Neural crest cell (in vitro differentiated cells): Measurements from ENCODE around the gene EVI2A. TPM values are rescaled to one million over a fixed set of nuclear protein-coding genes. Genes with fewer than 3 reads are reported as not detected.

ENCODE experiments used
- DNase-seq: peaks from one replicate; pipeline ENCODE4 v3.0.0; 2021; ENCODE audit warnings: low read depth, mixed read lengths, low spot score
- H3K27ac Mint-ChIP-seq: one replicate; pipeline ENCODE4 v1.8.0; 2021; ENCODE audit warnings: mild to moderate bottlenecking, mixed read lengths; ENCODE audit not compliant: unreplicated experiment
- H3K27me3 Mint-ChIP-seq: 2 replicates; pipeline ENCODE4 v1.8.0; 2021; ENCODE audit warnings: low read depth, mild to moderate bottlenecking, mixed read lengths
- H3K36me3 Mint-ChIP-seq: 2 replicates; pipeline ENCODE4 v1.8.0; 2021; ENCODE audit warnings: low read depth, mild to moderate bottlenecking, mixed read lengths
- H3K4me1 Mint-ChIP-seq: 2 replicates; pipeline ENCODE4 v1.8.0; 2021; ENCODE audit warnings: mixed read lengths
- H3K4me3 Mint-ChIP-seq: one replicate; pipeline ENCODE4 v1.8.0; 2021; ENCODE audit warnings: mild to moderate bottlenecking, mixed read lengths
- H3K9me3 Mint-ChIP-seq: 2 replicates; pipeline ENCODE4 v1.8.0; 2021; ENCODE audit warnings: mixed read lengths
- CTCF ChIP-seq: fragments of 200-600 bp; sonication (generic); conservative IDR thresholded peaks from 2 replicates; pipeline ENCODE4 v1.5.0; 2021; ENCODE audit warnings: antibody characterized with exemption, mild to moderate bottlenecking
- total RNA-seq: library from RNA; stranded (reverse); gene quantifications from 2 replicates; pipeline ENCODE4 v1.2.1, GENCODE V29; 2021

EVI2A gene
- total RNA-seq, 1 donor from 2014 or later = not detected

- no peak overlapping the region for H3K4me3 Mint-ChIP-seq
- peaks cover 2% of the 10 kb centered on the region for H3K36me3 Mint-ChIP-seq
- TF ChIP-seq CTCF = no peak
- H3K4me1 Mint-ChIP-seq = no peaks in the 10 kb centered on the region
- no peaks in the 10 kb centered on the region for H3K9me3 Mint-ChIP-seq
- H3K27ac Mint-ChIP-seq = no peak overlapping the region
- DNase-seq = no peak
- H3K27me3 Mint-ChIP-seq = no peaks in the 10 kb centered on the region
These were observed 6.7 kb upstream of the EVI2A start for GRCh38 chr17:31328160-31328535.

- Mint-ChIP-seq H3K9me3 (no peaks in the 10 kb centered on the region), H3K27me3 (no peaks in the 10 kb centered on the region), H3K4me3 (no peak overlapping the region), H3K36me3 (peaks cover 2% of the 10 kb centered on the region), H3K27ac (peak overlapping the region; percentile 84), H3K4me1 (no peaks in the 10 kb centered on the region)
- no peak for TF ChIP-seq CTCF
- DNase-seq = no peak
These were observed 6.2 kb upstream of the EVI2A start for GRCh38 chr17:31327534-31328159.

GRCh38 chr17:31323551-31323950, 2.1 kb upstream of the EVI2A start:
- H3K9me3 Mint-ChIP-seq = no peaks in the 10 kb centered on the region
- no peak for TF ChIP-seq CTCF
- no peak overlapping the region for H3K4me3 Mint-ChIP-seq
- no peaks in the 10 kb centered on the region for H3K27me3 Mint-ChIP-seq
- peaks cover 2% of the 10 kb centered on the region for H3K36me3 Mint-ChIP-seq
- peaks cover 18% of the 10 kb centered on the region for H3K4me1 Mint-ChIP-seq
- no peak overlapping the region for H3K27ac Mint-ChIP-seq
- DNase-seq = no peak

GRCh38 chr17:31321966-31322365, 544 bp upstream of the EVI2A start:
- Mint-ChIP-seq H3K9me3 (no peaks in the 10 kb centered on the region), H3K27me3 (no peaks in the 10 kb centered on the region), H3K4me3 (no peak overlapping the region), H3K27ac (no peak overlapping the region), H3K4me1 (peaks cover 24% of the 10 kb centered on the region), H3K36me3 (no peaks in the 10 kb centered on the region)
- no peak for DNase-seq
- TF ChIP-seq CTCF = no peak

GRCh38 chr17:31320791-31321190, 631 bp downstream of the EVI2A start:
- Mint-ChIP-seq H3K27ac (no peak overlapping the region), H3K4me3 (no peak overlapping the region), H3K27me3 (no peaks in the 10 kb centered on the region), H3K4me1 (peaks cover 24% of the 10 kb centered on the region), H3K36me3 (no peaks in the 10 kb centered on the region), H3K9me3 (no peaks in the 10 kb centered on the region)
- no peak for TF ChIP-seq CTCF
- DNase-seq = no peak

GRCh38 chr17:31320241-31320640, 1.2 kb downstream of the EVI2A start:
- no peak for DNase-seq
- TF ChIP-seq CTCF = no peak
- Mint-ChIP-seq H3K9me3 (no peaks in the 10 kb centered on the region), H3K27ac (no peak overlapping the region), H3K27me3 (no peaks in the 10 kb centered on the region), H3K4me1 (peaks cover 24% of the 10 kb centered on the region), H3K36me3 (no peaks in the 10 kb centered on the region), H3K4me3 (no peak overlapping the region)
